Naive B cell (primary cell): ENCODE results near the gene CREBBP. TPM values are rescaled to one million over a fixed set of nuclear protein-coding genes. Genes with fewer than 3 reads are reported as not detected.

Experiments
- polyA plus RNA-seq, 6 donors: library from polyadenylated mRNA; unstranded; fragments of 300-500 nt; fragmentation: Illumina TruSeq; gene quantifications; one replicate each; pipeline ENCODE4 v1.2.3, GENCODE V29; 2021; ENCODE audit warnings: low read depth in 6 of 6

Gene CREBBP
- polyA plus RNA-seq, 6 donors from 2014 or later: 2.6 to 23.5 (median 7.2) TPM

Other genes with a start within 250 kb of the CREBBP start
- gene DNASE1, start 226.0 kb downstream of the CREBBP start, polyA plus RNA-seq: 10 to 100 TPM in 1 of 6 donors, 1 to 10 TPM in 4, not detected in 1; 2.5 to 24.4 (median 3.8) TPM
- gene TRAP1, start 163.2 kb downstream of the CREBBP start, polyA plus RNA-seq: 10 to 100 TPM; 31.2 to 54.4 (median 39.8) TPM
- under 1 TPM; 0.08 to 0.91 (median 0.19) TPM for gene ADCY9, start 235.7 kb upstream of the CREBBP start, polyA plus RNA-seq